ENCODE results near the gene TEKT2.

TEKT2 gene

DNA sequence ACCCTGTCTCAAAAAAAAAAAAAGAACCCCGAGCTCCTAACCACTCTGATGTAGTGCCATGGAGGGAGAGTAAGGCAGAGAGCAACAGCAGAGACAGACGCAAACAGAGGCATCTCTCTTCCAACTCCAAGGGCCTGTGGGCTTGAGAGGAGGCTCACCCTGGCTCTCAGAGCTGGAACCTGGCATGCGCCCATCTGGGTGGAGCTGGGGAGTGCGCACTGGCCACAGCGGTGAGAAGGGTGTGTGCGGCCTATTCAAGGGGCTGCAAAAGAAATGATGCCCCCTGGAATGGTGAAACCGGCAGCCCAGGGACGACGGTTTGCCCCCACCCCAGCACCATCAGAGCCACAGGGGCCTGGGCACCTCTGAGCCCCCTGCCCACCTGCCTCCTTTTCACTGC is 23.5 kb downstream of the TEKT2 start:
- DNase-seq: no peak

- no peak for DNase-seq
Observed at GRCh38 chr1:36108314-36108713, 24.4 kb downstream of the TEKT2 start.

- no peak for DNase-seq
Observed at GRCh38 chr1:36109041-36109679, 25.3 kb downstream of the TEKT2 start.

DNA sequence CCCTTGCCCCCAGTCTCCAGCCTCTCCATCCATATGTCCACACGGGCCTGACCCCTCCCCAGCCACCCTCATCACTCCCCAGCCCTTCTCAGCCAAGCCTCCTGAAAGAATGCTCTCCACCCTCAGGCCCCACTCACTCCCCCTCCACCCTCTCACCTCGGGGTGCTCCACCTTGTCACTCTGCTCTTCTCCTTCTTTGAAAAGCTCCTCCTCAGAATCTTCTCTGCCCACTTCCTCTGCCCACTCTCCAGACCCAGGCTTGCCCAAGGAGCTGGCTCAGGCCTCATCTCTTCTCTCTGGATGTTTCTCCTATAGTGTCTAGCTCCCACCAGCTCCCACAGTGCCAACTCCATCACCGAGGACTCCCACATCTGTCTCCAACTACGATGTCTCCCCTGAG is 27.3 kb downstream of the TEKT2 start:
- no peak for DNase-seq

DNA sequence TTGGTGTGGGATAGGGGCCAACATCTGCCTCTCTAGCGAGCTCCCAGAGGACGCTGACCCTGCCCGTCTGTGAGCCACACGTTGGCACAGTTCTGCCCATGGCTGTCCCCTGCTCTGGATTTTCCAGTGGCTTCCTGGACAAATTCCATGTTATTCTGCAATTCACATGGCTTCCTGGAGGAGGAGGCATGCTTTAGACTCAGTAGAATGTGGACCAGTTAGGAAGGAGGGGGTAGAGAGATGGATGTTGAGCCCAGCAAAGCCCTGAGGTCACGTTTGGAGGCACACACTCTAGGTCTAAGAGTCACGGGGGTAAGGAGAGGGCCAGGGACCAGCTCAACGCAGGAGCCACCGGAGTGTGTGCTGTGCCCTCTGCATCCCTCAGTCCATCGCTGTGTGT is 28.9 kb downstream of the TEKT2 start:
- DNase-seq: no peak

DNA sequence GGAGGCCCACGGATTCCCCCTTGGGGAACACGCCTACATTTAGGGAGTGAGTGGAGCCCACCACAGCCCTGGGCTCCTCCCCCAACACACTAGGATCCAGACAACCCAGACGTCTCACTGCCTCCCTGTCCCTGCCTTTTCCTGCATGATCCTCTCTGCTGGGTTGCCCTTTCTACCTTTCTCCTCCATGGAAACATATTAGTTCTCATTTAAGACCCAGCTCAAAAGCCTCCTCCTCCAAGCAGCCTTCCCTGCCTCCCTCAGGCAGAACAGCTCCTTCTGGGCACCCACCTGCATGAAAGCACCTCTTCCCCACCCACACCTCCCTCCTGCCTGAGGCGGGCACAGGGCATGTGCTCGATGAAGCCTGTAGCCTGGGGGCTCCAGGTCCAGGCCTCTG is 30.5 kb downstream of the TEKT2 start:
- DNase-seq: no peak

DNA sequence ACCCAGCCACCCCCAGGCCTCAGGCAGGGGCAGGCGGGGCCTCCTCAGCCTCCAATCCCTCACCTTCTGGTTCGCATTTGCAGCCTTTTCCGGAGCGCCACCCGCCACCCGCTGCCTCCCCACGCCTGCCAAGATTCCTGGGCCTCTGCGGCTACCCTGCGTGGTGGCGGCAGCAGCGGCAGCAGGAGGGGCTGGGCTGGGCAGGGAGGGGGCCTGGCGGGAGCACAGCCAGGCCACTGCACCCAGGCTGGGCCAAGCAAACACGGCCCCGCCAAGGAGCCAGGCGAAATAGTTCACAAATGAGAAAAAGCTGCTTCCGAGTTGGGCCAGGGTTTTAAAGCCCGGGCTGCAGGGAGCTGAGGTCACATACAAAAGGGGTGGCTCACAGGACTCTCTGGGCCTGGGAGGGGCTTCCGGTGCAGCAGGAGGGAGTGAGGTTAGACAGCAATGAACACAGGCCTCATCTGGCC is 31.3 kb downstream of the TEKT2 start:
- DNase-seq: no peak

GRCh38 chr1:36115931-36116330 is 32.0 kb downstream of the TEKT2 start:
- DNase-seq: no peak

- no peak for DNase-seq
Observed at GRCh38 chr1:36116901-36117300, 33.0 kb downstream of the TEKT2 start.

DNA sequence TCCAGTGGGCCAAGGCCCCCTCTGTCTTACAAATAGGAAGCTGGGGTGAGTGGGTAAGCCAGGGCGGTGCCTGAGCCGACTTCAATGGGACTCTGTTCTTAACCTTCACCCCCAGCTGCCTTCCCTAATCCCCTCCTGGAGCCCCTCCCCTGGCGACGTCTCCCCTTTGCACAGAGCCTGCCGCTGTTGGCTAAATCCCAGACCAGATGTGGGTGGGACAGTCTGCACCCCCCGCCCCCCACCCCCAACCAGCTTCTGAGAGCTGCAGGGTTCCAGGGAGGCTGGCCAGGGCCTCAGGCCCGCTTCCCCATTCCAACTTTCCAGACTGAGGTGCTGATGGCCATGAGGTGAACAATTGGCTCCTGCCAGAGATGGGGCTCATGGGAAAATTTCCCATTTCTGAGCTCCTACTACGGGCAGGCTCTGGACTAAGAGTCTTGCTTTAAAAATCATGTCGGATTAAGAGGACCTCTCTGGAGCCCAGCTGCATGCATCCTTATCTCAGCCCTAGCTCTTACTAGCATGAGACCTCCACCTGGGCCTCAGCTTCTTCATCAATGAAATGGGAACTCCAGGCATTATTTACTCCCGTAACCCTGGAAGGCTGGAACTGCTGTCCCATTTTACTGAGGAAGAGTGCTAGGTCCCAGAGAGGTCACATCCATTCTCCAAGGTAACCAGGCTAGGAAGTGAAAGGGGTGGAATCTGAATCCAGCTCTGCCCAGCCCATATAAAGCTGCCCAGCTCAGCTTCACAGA is 34.7 kb downstream of the TEKT2 start:
- peak in 1 of 2 experiments; percentile 18 for DNase-seq

DNA sequence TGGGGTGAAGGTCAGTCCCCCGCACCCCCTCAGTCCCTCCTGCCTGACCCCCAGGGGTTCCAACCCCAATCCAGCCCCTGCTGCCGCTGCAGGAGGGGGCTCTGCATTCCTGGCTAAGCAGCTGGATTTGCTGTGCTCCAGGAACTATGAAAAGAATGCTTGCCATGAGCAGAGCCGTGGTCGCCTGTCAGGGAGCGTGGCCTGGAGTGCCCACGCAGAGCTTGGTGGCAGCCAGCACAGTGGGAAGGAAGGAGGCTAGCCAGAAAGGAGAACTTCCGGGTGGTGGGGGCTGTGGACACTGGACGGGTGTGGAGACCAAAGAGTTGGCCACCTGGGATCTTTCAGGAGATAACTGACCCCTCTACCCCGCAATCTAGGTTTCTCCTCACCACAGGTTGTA is 35.6 kb downstream of the TEKT2 start:
- no peak for DNase-seq

GRCh38 chr1:36122062-36123030 is 38.5 kb downstream of the TEKT2 start:
- no peak for DNase-seq

DNA sequence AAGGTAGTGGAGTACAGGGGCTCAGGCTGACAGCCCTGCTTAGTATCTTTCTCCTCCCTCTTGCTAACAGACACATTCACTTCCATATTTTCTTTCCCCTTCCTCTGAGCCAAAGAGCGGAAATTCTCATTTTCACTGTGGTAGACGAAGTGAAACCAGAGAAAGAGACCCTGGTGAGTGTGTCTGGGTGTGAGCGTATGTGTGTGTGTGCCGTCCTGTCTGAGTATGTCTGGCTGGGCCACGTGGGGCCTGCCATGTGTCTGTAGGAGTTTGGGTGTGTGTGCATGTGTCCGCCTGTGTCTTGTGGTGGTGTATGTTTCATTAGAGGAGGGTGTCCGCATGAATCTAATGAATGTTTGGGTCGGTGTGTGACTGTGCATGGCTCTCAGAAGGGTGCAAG is 39.5 kb downstream of the TEKT2 start:
- no peak for DNase-seq

- DNase-seq: no peak
Observed at GRCh38 chr1:36124404-36125128, 40.7 kb downstream of the TEKT2 start.

GRCh38 chr1:36125129-36125991 is 41.5 kb downstream of the TEKT2 start, which contains the start of gene COL8A2:
COL8A2 (minus strand) TSS chr1:36125222; CDS start chr1:36100242, 24,980 bp downstream.
- DNase-seq: no peak

DNA sequence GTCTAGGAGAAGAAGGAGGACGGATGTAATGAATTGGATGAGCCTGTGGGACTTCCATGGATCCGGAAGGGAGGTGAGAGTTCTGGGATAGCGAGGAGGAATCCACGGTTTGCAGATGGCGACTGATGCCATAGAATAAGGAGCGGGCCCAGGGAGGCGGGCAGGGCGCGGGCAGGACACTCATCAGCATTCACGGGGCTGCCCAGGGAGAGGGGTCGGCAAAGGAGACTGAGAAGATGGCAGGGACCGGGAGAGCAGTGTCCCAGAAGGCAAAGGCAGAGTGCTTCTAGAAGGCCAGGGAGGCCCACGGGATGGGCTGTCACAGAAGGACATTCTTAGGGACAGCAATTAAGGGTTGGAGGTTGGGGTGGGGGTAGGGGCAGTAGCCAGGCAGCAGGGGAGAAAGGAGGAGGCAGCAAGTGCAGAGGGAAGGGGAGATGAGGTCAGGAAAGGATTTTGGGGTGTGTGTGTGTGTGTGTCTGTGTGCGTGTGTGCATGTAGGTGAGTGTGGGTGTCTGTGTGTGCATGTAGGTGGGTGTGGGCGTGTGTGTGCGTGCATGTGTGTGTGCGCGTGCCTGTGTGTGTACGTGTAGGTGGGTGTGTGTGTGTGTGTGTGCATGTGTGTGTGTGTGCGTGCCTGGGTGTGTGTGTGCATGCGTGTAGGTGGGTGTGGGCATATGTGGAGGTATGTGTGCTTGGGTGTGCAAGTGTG is 42.3 kb downstream of the TEKT2 start:
- DNase-seq: no peak

DNA sequence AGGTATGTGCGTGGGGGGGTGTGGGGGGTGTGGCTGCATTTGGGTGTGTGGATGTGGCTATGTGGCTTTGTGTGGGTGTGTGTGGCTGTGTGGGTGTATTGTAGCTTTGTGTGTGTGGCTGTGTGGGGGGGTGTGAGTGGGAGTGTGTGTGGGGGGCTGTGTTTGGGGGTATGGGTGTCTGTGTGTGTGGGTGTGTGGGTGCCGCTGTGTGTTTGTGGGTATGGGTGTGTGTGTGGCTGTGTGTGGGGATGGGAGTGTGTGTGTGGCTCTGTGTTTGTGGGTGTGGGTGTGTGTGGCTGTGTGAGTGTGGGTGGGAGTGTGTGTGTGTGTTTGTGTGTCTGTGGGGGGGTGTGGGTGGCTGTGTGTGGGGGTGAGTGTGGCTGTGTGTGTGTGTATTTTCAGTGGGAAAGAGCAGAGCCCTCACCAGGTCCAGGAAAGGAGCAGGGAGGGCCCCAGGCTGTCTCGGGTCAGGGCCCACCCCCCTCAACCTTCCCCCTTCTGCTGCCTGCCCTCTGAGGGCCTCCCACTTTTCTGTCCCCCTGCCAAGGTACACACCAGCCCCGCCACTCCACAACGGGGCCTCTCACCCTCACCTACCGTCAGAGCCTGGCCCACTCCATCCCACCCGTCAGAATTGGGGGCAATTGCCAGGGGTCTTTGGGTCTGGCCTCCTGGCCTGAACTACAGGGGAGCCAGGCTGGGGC is 43.1 kb downstream of the TEKT2 start:
- DNase-seq: no peak

GRCh38 chr1:36128126-36128904 is 44.4 kb downstream of the TEKT2 start:
- DNase-seq: no peak

DNA sequence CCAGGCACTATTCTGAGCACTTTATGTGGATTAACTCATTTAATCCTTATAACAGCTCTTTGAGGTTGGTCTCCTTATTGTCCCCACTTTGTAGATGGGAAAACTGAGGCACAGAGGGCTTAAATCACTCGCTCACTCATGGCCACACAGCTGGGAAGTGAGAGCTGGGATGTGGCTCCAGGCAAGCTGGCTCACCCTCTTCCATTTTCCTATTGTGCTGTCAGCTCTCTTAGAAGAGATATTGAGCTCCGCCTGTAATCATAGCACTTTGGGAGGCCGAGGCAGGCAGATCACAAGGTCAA is 45.0 kb downstream of the TEKT2 start:
- DNase-seq: no peak

- DNase-seq: no peak
Observed at GRCh38 chr1:36132029-36132428, 48.1 kb downstream of the TEKT2 start.
